GM19328 (cell line): ENCODE data around the gene GAP43.

Source experiments
- ATAC-seq: cut with Tn5 transposase; IDR thresholded peaks from one replicate; pipeline ENCODE4 v1.9.1; 2021; ENCODE audit warnings: mild to moderate bottlenecking, moderate library complexity; ENCODE audit not compliant: unreplicated experiment

GAP43 gene

DNA sequence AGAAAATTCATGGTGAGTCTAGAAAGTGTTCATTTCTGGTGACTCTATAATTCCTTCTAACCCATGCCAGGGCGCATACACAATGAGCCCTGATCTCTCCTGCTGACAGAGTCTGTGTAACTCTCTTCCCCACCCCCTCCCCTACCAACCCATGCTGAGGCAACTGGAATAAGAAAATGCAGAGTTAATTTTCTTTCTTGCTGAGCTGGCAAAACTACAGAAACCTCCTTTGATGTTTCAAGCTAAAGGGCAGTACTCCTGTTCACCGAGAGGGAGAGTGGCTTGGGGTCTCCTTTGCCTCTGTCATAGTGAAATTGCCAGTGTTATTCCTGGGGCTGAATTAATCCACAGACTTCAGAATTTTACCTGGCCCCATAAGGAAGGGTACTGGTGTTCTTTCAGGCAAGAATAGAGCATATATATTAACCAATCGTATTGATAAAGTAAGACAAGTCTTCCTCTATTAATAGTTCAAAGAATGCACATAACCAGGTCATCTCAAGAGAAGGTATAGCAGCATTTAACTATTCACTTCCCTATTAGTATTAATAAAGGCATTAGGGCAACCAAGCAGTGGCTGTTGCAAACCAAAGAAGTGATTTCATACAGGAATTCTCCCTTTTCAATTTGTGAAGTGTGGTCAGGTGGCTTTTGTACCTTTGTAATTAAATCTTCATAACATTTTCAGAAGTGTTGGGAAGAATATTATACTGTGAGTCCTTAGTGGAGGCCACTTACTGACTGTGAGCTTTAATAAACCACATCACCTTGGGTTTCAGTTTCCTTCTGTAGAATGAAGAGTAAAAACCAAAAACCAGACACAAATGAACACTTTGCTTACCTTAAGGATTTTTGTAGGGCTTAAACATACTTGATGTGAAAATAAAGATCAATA, 4.1 kb downstream of the GAP43 start:
- ATAC-seq, result peak; percentile 76

DNA sequence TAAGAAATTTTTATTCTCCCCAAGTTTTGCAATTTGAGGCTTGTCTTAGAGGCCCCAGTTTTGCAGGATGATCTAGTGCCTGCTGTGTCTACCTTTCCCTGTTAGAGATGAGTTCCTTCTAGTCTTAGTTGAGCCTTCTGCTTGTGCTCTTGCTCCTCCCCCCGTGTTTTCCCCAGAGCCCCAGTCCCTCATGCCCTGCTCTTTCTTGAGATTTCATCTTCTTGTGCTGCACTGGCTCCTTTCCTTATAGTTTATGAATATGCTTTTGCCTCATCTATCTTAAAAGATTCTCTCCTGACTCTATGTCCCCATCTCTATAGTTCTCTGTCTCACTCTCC, 4.7 kb downstream of the GAP43 start:
- peak; percentile 41 for ATAC-seq

DNA sequence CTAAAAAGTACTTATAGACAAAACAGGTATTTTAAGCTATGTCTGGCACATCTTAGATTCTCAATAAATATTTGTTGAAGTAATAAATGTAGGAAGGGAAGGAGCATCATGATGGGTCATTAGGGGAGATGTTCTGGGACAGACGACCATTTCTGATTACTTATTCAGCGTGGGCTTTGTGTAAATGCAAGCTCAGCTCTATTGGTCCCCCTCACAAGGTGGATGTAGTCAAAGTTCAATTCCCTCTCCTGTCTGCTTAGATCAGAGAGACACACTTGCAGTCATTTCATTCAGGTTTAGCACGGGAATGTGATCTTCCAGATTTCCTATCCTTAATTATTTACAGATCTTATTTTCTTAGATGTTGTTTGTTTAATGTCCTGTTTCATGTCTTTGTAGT, 7.5 kb downstream of the GAP43 start:
- no peak for ATAC-seq

DNA sequence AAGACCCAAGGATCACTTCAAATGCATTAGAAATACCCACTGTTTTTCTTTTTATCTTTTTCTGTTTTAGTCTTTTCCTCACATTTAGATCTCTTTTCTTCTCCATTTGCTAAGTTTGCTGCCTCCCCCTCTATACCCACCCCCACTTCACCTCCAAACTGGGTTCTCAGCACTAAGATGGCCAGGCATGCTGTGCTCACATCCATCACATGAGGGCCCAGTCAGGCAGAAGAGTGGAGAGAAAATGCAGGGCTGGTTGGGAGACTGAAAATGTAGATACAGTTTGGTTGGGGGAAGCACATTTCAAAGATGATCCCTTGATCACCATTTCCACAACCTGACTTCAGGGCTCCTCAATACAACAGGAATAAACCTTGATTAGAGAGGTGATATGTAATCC, 8.7 kb downstream of the GAP43 start:
- ATAC-seq, result no peak

DNA sequence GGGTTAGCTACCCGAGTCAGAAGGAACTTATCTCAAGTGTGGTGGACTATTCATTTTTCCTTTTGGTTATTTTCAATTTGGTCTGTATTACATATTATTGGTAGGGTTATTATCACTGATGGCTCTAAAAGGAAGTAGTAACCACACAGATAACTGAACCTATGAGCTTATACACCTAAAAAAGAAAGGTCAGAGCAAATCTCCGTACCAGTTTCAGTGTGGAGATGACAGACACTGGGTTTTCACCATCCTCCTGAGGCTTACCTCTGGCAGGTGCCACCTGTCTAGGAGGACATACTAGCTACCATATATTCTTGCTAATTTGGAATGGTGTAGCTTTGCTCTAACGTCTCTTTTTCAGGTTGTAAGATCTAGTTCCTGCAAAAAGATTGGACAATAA, 10.2 kb downstream of the GAP43 start:
- no peak for ATAC-seq

DNA sequence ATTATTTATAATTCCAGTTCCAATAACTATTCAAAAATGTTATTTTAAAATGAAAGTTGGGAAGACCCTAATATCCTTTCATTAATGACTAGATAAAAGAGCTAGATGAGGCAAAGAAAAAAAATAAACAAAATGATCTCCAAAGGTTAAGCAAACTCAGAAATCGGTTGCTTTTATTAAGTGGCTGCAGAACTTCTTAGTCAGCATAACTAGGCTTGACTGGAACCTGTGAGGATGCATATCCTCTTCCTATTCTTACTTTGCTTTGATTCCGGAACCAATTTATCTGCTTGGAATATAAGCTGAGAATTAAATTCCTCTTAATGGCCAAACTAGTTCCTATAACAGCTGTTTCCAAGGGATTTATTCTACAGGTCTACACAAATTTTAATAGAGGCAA, 10.7 kb downstream of the GAP43 start:
- no peak for ATAC-seq

DNA sequence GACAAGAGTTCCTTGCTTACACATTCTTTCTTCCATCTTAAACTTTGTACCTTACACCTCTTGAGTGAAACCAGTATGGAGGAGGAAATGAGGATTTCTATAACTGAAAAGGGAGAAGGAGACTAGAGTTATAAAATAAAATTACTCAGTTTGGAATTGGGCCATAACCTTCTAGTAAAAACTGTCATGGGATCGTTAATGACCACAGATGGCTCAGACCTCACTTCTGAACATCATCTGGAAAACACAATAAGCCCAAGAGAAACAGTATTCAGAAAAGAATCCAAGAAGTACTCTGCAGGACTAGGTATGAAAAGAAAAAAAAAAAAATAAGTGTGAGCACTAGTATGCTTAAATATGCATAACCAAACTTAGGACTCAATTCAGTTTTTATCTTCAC, 12.1 kb downstream of the GAP43 start:
- no peak for ATAC-seq

DNA sequence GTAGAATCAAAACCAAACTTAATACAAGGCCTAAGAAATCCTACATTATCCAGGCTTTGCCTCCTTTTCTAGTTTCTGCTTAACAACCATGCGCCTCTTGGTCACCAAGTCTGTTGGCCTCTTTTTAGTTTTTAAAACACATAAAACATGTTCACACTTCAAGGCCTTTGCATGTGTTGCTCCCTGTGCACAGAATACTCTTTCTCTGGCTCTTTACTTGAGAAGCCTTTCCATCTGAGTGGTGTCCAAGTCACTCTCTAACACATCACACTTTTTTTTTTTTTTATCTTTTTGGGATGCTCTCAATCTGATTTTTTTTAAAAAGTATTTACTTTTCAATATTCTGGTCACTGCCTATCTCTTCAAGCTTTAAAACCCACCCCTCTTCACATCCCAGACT, 14.9 kb downstream of the GAP43 start:
- ATAC-seq, result no peak

DNA sequence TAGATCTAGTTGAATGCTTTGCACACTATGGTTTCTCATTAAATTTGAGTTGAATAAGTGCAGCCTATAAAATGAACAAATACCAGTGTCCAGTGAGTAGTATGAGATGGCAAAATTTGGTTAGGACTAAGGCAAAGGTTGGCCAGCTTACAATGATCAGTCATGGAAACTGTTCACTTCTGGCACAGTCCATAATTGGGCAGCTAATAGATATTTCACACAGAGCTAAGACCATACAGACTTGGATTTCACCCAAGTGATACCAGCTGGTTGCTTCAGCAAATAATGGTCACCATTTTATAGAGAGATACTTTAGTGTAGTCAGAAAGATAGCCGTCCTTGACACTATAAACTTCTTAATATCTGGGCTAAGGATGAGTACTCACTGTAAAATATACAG, 15.7 kb downstream of the GAP43 start:
- ATAC-seq, result no peak

DNA sequence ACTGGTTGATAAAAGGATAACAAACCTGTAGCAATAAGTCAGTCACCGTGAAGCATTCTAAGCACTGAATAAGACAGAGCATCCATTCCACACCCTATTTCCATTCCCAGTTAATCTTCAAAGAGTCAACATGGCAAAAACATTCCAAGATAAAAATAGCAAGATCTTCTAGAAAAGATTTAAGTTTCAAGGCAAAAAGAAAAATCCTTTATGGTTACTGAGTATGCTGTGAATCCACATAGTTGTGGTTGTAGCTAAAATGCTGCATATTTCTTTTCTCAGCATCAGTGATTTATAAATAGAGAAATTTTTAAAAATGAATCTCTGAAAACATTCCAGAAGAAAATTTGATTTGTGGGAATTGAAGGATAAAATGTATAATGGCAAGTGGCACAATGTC, 21.1 kb downstream of the GAP43 start:
- ATAC-seq, result no peak

DNA sequence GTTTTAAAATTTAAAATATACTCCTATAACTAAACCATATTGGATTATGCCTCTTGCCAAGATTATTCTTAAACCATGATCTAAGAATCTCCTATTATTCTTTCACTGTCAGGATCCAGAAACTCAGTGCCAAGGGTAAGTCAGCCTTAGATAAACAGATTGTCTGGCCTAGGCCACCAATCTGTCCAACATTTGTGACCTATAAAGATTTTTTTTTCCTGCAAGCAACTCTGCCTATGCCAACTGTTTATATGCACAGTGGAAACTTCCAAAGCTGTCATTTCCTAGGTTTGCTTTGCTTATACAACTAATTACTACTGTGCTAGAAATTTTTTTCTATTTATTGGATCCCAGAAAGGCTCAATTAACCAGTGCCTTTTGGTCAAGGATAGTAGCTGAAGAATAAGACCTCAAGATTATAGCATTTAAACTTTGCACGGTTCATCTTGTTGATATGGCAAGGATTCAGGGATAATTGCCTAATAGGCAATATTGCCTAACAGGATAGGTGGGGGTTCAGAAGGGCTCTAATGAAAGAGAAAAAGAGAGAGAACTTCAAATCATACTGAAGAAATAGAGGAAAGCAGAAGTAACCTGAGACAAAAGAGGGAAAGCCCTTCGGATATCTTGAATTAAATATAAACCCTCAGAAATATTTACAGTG, 22.8 kb downstream of the GAP43 start:
- no peak for ATAC-seq

DNA sequence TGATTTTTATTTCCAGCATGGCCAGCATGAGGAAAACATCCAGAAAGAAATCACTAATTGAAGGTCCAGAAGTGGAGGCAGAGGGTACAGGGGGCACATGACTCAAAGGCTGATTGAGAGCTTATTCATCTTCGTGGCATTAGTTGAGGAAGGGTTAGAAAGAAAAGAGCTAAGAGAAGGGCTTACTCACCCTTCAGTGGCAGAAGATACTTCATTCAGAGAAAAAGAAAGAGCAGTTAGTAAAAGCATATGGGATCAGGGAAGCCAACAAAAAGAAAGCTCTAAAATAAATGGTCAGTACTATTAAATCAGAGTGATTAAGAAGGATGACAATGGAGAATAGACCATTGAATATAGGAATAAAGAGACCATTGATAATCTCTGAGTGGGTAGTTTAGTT, 25.2 kb downstream of the GAP43 start:
- no peak for ATAC-seq

DNA sequence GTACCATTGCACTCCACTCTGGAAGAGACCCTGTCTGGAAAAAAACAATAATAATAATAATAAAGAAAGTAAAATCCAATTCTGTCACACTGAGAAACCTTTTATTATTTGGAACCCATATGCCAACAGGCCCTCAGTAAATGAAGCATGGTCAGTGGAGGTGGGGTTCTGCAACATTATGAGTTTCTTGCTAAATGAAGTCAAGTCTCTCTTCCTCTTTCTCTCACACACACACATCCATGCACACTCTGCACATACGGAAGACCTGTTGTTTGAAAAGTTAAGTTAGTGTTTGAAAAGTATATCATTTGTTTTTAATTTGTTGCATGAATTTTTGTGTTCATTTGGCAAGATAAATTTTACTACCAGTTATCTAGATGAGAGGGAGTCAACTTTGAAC, 27.8 kb downstream of the GAP43 start:
- peak; percentile 50 for ATAC-seq

DNA sequence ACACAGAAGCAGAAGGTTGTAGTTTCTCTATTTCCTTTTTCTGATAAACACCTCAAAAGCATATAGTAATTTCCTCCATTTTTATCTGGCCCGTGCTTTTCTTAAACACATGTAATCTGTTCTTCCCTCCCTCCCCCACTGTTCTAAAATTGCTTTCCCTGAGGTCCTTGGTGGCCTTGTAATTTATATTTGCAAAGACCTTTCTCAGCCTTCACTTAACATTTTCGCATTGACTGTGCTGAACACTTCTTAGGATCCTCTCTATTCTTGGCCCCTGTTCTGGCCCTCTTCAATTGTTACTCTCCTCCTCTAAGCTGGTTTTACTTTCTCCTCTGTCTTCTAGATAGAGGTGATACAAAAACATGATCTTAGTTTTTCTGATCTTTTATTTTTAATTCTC, 28.3 kb downstream of the GAP43 start:
- no peak for ATAC-seq

DNA sequence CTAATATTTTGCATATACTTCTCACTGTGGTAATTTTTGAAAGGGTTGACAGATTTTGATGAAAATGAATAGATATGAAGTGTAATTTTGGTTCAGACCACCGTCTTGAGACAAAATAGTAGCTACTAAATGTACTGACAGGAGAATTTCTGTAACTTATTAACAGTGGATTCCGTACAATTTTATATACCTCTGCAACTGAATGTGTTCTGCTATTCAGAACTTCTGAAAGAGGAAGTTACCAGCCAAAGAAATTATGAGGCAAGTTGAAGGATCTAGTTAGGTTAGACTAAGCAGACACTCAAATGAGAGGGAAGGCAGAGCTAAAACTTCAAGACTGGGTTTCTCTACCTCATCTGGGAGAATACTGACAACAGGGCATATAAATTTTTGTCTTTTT, 29.4 kb downstream of the GAP43 start:
- peak; percentile 50 for ATAC-seq

DNA sequence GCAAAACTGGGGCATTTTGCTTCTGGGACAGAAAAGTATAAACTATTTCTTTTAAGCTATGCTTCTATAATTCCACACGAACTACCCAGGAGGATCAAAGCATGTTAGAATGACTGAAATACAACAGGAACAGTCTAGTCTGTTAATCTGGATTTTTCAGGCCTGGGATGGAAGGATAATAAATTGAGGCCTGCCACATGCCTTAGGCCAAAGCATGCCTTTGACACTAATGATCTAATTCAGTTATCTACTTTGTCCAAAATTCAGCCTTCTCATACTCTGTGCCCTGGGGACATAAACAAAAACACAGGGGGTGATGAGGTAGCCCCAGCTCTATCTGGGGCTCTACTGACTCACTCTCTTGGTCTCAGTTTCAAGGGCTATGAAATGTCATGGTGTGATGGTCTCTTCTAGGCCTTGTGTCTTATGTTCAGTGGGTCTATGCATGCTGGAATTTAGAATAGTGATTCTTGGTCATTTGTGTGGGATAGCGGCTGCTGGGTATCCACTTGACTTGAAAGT, 32.5 kb downstream of the GAP43 start:
- no peak for ATAC-seq

DNA sequence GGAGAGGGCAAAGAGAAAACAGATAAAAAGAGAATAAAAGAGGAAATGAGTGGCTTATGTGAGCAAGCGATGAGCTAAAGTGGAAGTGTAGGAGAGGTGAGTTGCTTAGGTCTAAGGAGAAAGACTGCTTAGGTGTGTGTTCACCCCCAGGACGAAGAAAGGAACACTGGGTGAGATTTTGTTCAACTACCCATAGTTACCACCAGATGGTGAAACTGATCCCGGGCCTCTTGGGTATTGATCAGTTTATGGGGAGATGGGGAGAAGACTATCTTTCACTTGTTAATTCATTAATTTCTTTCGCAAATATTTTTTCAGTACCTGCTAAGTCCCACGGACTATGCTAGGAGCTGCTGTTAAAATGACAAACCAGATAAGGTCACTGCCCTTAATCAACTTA, 33.9 kb downstream of the GAP43 start:
- no peak for ATAC-seq

DNA sequence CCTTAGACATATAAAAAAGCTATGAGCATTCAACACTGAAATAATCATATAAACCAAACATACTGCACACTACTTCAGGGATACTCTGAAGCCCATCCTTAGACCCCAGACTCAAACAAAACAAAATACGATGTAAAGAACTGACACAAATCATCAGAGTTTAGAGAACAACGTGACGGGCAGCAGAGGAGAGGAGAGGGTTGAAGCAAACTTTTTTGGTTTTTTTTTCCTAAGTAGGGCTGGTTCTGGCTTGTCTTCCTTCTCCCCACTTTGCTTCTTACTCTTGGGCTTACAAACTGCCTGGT, 34.7 kb downstream of the GAP43 start:
- ATAC-seq, result no peak

DNA sequence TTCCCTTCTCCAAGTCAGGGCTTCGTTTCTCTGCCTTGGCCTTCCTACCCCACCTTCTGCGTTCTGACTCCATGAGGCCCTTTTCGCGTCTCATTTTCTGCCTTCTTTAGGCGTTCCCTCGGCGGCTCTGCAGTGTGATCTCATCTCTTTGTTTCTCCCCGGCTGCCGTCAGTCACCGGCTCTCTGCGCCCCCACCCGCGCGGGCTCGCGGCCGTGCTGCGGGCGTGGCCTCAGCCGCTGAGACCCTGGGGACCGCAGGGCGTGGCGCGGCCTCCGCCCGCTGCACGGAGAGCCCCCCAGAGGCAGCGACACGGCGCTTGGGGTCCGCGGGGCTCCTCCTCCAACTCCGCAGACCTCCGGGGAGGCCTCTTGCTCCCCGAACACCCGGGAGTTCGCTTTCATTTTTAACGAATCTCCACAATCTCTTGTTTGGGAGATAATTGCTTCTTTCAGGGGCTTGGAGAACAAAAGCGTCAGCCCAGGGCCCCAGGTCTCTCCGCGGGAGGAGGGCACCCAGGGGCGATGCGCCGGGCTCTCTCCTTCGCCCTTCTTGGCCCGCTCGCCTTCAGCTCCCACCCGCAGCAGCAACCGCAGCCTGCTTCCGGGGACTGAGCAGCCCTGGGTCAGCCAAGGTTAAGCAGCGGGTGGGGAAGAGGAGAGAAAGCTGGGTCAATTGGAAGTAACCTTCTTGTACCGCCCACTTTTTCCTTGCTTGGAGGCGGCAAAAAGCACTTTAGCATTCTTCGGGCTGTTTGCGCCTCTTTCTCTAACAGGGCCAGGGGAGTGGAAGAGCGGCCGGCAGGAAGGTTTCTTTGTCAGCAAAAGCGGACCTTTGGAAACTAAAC, 35.2 kb downstream of the GAP43 start:
- ATAC-seq, result peak; percentile 88

DNA sequence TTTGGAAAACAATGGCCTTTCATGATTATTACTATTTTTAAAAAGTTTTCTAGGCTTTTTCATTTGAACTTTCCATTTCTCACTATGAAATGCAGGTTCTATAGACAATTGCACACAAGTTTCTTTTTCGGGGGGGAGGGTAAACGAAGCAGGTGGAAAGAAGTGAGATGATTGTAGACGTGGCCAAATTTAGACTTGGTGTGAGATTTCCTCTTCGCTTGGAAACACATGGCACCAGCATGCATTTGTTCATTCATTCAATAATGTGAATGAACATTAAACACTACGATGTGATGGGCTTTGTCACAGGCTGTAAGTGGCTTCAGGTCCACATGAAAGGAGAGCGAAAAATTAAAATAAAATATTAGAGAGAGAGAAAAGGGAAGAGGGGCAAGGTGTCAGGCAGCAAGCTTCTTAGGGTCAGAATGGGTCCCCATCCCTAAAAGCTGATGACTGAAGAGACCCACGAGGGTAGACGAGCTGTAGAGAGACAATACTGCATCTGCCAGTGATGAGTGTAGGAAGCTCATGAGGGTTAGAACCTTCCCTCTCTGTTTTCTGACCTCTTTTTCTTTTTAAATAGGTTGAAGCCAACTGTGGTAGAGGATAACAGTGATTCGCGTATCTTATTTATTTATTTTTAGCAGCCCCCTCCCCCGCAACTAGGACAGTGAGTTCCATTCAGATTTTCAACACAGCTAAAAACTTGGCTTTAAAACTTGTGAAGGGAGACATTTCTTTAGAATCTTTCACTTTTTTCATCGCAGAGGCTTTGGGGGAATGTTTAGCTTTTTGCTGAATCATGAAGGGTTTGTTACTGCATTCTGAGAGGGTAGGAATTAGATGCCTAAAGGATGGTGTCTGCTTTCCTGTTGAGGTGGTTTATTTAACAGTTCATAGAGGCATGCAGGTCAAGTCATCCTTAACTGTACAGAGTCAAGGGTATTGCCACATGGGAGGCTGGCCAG, 36.2 kb downstream of the GAP43 start:
- ATAC-seq, result peak; percentile 4
